22Rv1 (cell line): ENCODE measurements around the gene TADA2A.

Experiments used
- ZFX ChIP-seq: fragments of 450-650 bp; IDR thresholded peaks from 2 replicates; pipeline ENCODE4 v1.6.1; 2017; ENCODE audit warnings: antibody characterized with exemption, borderline replicate concordance
- TF ChIP-seq, protein P1 (sequence below): fragments of 450-650 bp; IDR thresholded peaks from 2 replicates; pipeline ENCODE4 v1.5.1; 2017; ENCODE audit warnings: mild to moderate bottlenecking

DNA sequence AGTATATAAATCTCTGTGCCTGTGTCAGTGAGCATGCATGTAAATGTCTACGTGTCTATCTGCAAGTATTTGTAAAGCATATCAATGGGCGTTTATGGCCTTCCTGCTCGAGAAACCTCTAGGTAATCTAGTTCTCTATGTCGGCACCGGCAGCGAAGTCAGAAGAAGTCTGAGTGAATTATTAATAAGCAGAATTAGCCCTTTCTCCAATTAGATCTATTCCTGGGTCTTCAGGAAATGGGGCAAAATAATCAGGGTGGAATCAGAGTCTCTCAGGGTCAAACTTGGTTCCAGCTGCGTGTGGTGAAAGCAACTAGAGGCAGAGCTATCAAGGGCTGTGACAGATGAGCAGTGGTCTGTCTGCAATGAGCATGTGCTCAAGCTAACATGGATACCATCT, 31.0 kb upstream of the TADA2A start, which contains the start of gene C17orf78:
- TF ChIP-seq, protein P1, sequence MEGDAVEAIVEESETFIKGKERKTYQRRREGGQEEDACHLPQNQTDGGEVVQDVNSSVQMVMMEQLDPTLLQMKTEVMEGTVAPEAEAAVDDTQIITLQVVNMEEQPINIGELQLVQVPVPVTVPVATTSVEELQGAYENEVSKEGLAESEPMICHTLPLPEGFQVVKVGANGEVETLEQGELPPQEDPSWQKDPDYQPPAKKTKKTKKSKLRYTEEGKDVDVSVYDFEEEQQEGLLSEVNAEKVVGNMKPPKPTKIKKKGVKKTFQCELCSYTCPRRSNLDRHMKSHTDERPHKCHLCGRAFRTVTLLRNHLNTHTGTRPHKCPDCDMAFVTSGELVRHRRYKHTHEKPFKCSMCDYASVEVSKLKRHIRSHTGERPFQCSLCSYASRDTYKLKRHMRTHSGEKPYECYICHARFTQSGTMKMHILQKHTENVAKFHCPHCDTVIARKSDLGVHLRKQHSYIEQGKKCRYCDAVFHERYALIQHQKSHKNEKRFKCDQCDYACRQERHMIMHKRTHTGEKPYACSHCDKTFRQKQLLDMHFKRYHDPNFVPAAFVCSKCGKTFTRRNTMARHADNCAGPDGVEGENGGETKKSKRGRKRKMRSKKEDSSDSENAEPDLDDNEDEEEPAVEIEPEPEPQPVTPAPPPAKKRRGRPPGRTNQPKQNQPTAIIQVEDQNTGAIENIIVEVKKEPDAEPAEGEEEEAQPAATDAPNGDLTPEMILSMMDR, result no peak
- no peak for TF ChIP-seq ZFX
